SW 1271 (cell line): Measurements from ENCODE around the gene PPFIA4.
A peak's percentile ranks its signal among the peaks of the same experiment; 100 is the strongest.
"Not testable (repeated sequence)": the region's sequence is repeated elsewhere in the genome, so short reads cannot be mapped to it uniquely, and the experiment has no call there.

Source experiments
- DNase-seq, 2 experiments: peaks; one replicate each; lab custom pipeline; 2025; lab: John Stamatoyannopoulos, UW

The PPFIA4 gene

DNA sequence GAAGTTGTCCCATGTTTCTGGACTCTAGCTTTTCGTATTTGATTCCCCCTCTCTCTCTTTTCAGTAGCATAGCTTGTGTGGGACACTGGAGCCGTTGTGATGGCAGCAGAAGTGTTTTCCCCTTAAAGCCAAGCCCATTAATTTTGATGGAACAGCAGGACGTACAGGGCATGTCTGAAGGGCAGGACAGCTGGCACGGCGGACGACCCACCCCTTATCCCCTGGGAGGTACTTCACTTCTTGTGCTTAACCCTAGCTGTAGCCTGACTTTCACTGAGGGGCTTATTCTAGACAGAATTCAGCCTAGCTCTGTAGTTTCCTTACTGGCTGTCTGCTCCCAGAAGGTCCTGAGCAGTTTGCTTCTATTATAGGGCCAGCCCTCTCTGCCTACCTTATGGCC, 8.6 kb upstream of the PPFIA4 start:
- DNase-seq, result no peak

- not testable (repeated sequence) for DNase-seq
These were observed 3.4 kb upstream of the PPFIA4 start for GRCh38 chr1:203022855-203023254.

DNA sequence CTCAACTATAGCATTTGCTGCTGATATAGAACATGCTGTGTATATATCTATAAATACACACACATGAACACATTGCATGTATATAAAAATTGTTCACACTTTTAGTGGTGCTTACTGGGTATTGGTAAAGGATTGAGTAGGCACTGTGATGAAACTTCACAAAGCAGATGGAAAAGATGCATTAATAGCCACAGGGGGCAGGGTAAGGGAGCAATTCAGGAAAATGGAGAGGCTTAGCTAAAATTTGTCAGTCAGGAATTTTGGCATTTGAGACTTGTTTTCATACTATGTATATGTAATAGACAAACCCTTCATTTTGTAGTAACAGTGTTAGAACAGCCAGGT, 633 bp upstream of the PPFIA4 start:
- no peak for DNase-seq

DNA sequence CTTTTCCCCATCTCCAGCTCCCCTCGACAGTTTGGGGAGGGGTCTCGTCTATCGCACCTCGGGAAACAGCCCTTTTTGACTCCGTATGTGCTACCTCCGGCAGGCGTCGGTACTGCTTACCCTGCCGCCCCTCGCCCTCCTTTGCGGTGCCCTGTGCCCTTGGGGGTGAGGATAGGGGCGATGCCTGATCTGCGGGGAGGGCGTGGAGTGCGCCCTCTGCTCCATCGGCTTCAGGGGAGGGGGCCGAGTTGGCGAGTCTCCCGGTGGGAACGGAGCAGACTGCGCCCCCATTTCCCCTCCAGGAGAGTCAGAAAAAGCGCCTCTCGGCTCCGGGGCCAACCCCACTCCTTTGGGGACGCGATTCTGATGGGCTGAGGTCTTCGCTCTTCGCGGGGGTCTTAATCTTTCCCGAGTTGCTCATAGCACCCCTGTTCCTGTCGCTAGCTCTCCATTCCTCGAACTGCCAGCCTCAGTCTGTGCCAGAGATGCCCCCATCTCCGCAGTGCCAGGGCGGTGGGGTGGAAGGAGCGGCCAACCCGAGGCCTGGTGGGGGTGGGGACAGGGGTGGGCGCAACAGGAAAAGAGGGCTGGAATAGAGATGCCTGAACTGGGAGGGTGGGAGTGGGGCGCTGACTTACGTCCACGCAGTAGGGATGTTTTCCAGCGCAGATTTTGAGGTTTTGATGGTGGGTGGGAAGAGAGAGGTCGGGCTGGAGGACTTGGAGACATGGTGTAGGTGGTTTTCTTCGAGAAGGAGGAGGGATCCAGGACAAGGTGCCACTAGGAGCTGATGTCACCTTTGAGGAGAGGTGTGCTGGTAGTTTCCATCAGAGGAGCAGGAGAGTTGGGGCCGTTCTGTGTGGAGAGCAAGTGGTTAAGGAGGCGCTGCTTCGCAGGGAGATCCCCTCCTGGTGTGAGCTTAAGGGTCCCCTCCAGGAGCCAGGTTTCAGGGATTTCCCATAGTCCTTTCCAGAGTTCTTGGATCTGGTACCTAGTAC, 674 bp downstream of the PPFIA4 start:
- no peak for DNase-seq

- DNase-seq, result no peak
These were observed 1.9 kb downstream of the PPFIA4 start for GRCh38 chr1:203028067-203028783.

- no peak for DNase-seq
These were observed 2.7 kb downstream of the PPFIA4 start for GRCh38 chr1:203028784-203029553.

DNA sequence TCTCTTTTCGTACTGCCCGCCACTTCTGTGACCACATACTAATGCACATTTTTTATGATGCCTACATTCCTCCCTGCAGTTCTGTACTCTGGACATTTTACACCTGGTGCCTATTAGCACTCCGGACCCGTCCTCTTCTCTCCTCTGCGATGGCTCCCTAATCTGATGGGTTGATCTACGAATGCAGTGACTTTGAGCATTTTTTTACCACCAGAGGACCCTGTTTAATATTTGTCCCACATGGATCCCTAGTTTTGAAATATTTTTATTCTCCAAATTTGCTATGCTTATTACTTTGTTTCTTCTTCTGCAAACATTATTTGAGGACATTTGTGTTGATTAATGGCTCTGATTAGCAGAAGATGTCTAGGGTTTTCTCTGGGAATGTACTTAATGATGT, 5.2 kb downstream of the PPFIA4 start:
- DNase-seq, result no peak

DNA sequence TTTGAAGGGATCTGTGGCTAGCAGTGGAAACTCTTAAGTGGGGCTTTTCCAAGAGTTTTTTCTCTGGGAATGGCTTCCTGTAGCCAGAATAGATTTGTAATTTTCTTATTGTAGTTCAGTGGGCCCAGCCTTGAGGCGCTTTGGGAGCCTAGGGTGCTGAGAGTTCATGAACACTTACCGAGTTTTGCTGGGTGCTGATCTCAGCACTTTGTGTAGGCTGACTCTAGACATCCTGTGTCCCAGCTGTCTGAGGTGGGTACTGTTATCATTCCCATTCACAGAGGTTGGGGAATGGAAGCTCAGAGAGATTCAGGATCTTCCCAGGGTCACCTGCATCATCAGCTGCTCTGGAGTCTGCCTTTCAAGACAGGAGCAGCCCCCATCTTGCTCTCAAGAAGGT, 7.0 kb downstream of the PPFIA4 start:
- DNase-seq, result no peak

GRCh38 chr1:203033917-203034316, 7.6 kb downstream of the PPFIA4 start:
- no peak for DNase-seq

DNA sequence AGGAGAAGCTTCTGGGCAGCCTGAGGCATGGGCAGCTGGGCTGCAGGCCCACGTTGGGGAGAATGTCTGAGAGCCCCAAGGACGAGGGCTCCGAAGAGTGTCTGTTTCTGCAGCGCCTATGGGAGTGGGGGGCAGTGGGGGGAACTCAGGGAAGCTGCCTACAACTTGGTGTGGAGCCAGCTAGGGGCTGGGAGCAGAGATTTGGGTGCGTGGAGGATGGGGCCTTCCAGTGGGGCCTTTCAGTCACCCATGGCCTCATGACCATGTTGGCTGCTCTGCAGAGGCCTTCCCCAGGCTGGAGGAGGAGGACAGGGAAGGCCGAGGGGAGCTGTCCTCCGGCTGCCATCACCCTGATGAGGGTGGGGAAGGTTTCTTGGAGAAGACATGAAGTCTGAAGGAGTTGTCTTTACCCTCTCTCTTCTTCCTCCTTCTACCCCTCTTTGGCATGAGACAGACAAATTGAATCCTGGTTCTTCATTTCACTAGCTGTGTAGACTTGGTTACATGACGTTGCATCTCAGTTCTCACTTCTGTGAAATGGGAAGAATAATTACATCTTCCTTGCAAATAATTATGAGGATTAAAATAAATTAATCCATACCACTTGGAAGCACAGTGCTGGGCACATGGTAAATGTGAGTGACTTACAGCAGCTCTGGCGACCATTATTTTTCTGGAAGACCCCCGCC, 8.3 kb downstream of the PPFIA4 start:
- DNase-seq, result no peak

DNA sequence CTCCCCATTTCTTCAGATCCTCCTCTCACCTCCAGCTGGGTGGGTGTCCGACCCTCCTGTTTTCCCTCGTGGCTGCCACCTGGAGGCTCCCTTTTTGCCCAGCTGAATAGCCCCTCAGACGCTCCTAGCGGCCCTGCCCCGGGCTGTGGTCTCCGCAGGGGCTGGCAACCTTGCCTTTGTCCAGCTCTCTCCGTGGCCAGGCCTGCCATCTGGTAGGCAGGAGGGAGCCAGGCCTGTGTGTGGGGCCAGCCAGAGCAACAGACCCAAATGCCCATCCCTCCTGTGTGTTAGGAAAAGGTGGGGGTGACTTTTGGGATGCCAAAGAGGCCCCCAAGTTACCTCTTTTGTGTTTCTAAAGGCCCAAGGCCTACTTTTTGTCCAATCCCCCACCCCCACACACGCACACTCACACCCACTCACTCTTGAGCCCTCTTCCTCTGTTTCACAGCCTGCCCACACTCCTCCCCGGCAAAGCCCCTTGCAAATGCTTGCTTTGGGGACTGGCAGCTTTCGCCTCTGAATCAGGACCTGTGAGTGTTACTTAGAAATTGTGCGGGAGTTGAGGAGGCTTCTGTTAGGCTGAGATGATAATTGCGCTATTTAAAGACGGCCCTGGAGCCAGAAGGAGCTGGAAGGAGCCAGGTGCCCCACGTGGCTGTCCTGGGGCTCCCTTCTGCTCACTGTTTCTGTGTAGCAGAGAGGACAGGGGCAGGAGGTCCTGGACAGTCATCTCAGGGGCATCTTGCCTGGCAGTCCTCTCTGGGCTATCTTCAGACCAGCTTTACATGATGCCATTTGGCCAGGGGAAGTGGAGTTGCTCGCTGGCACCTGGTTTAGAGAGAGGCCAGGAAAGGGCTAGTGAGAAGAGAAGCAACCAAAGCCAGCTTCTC, 9.1 kb downstream of the PPFIA4 start:
- no peak for DNase-seq

DNA sequence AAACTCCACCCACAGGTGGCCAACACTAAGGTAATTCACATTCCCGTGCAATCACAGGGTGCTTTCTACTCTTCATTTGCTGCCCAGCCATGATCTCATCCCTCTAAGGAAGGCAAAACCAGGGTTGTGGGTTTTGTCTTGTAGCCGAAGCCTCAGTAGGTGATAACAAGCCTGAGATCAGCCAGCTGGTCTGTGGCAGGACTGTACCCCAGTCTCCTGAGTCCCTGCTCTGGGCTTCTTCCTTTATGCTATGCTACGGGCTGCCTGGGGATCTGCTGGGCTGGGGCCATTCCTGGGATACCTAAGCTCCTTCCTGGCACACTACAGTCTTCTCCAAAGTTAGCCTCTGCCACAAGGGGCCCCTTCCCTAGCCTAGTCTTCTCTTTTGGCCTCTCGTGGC, 9.8 kb downstream of the PPFIA4 start:
- no peak for DNase-seq

DNA sequence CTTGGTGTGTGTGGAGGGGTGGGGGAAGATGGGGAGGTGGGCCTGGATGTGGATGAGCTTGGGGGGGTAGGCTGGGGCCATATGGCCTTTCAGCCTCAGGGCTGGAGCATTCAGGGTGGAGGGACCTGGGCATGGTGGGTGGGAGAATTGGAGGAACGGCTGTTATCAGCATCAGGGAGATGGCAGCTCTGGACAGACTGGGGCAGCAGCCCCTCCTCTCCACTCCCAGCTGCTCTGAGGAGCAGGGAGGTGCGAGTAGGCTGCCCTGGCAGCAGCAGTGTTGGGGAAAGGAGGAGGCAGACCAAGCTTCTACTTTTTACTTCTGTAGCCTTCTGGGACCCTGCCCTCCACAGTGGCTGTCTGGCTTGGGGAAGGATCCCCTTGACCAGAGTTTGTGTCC, 10.2 kb downstream of the PPFIA4 start:
- no peak for DNase-seq

- no peak for DNase-seq
These were observed 11.4 kb downstream of the PPFIA4 start for GRCh38 chr1:203037509-203038190.

DNA sequence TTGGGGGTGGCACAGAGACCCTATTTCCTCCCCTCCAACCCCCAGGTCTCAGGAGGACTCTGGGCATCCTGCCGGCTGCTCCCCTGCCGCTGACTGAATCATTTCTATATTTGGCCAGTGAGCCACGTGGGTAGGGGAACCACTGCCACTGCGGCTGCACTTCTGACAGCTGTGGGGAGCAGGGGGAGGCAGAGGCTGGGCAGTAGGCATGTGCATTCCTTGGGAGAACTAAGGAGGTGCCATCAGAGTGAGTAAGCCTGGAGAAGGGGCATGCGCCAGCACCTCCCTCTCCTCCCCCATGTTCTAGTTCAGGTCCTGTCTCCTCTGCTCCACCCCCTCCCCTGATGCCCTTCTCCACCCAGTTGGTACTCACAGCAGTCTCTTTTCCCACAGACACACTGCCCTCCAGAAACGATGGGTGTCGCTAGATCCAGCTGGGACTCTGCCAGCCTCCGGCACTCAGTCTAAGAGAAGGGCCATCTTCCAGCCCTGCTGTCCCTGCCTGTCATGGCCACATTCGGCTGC, 12.0 kb downstream of the PPFIA4 start:
- DNase-seq, result peak in 1 of 2 experiments; percentile 3

GRCh38 chr1:203038891-203039608, 12.8 kb downstream of the PPFIA4 start:
- peak in 1 of 2 experiments; percentile 43 for DNase-seq

DNA sequence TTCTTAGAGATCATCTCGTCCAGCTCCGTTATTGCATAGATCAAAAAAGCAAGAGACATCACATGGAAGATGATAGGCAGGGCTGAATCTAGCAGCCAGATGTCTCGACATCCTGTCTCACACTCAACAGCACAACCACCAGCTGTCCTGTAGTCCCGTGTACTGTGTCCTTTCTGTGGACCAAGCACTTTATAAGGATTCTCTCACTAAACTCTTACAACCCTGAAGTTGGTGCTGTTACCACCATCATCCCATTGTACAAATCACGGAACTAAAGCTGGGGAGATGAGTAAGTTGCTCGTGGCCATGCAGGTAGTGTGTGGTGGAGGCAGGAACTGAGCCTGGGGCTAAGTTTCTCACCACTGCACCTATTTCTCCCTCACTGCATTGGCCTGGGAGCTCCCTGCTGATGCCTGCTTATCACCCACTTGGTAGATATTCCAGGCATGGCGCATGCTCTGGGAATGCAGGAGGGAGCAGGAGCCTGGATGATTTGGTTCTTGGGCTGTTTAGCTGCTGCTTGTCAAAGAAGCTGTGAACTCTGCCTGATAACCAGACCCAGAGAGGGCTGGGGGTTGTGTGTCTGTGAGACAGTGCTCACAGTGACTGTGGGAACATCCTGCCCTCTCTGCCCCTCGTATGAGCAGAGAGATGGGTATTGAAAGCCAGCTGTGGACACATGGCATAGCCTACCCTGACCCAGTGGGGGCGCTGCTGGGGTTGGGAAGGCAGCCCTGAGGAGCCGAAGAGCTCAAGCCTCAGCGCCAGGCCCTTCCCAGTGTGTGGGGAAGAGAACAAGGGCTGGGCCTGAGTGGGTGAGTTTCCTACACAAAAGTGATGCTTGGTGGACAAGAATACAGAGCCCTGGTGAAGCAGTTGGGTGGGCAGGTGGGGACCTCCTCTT, 13.6 kb downstream of the PPFIA4 start:
- no peak for DNase-seq
